ENCODE measurements around the gene ZNF536.
"Not testable (repeated sequence)": the region's sequence is repeated elsewhere in the genome, so short reads cannot be mapped to it uniquely, and the experiment has no call there.

The ZNF536 gene

GRCh38 chr19:30338041-30338456, 34.1 kb upstream of the ZNF536 start:
- Mint-ChIP-seq H3K27ac (no peak overlapping the region), H3K36me3 (no peaks in the 10 kb centered on the region), H3K4me3 (no peak overlapping the region), H3K27me3 (no peaks in the 10 kb centered on the region), H3K4me1 (no peaks in the 10 kb centered on the region), H3K9me3 (no peaks in the 10 kb centered on the region)

- no peaks in the 10 kb centered on the region for H3K27me3 Mint-ChIP-seq
- H3K9me3 Mint-ChIP-seq = no peaks in the 10 kb centered on the region
- no peak overlapping the region for H3K4me3 Mint-ChIP-seq
- no peaks in the 10 kb centered on the region for H3K36me3 Mint-ChIP-seq
- H3K4me1 Mint-ChIP-seq = no peaks in the 10 kb centered on the region
- no peak overlapping the region for H3K27ac Mint-ChIP-seq
These were observed 33.1 kb upstream of the ZNF536 start for GRCh38 chr19:30338878-30339623.

- Mint-ChIP-seq H3K27me3 (no peaks in the 10 kb centered on the region), H3K36me3 (no peaks in the 10 kb centered on the region), H3K27ac (no peak overlapping the region), H3K9me3 (no peaks in the 10 kb centered on the region), H3K4me1 (no peaks in the 10 kb centered on the region), H3K4me3 (no peak overlapping the region)
These were observed 32.3 kb upstream of the ZNF536 start for GRCh38 chr19:30339624-30340525.

- no peaks in the 10 kb centered on the region for H3K36me3 Mint-ChIP-seq
- H3K4me1 Mint-ChIP-seq = no peaks in the 10 kb centered on the region
- H3K4me3 Mint-ChIP-seq = no peak overlapping the region
- H3K27me3 Mint-ChIP-seq = no peaks in the 10 kb centered on the region
- no peaks in the 10 kb centered on the region for H3K9me3 Mint-ChIP-seq
- no peak overlapping the region for H3K27ac Mint-ChIP-seq
These were observed 31.2 kb upstream of the ZNF536 start for GRCh38 chr19:30340771-30341561.

- no peaks in the 10 kb centered on the region for H3K4me1 Mint-ChIP-seq
- H3K4me3 Mint-ChIP-seq = no peak overlapping the region
- H3K36me3 Mint-ChIP-seq = no peaks in the 10 kb centered on the region
- H3K27ac Mint-ChIP-seq = no peak overlapping the region
- no peaks in the 10 kb centered on the region for H3K9me3 Mint-ChIP-seq
- H3K27me3 Mint-ChIP-seq = no peaks in the 10 kb centered on the region
These were observed 30.5 kb upstream of the ZNF536 start for GRCh38 chr19:30341611-30342201.

- Mint-ChIP-seq H3K4me3 (no peak overlapping the region), H3K4me1 (no peaks in the 10 kb centered on the region), H3K36me3 (no peaks in the 10 kb centered on the region), H3K9me3 (no peaks in the 10 kb centered on the region), H3K27me3 (no peaks in the 10 kb centered on the region), H3K27ac (no peak overlapping the region)
These were observed 29.3 kb upstream of the ZNF536 start for GRCh38 chr19:30342901-30343300.

GRCh38 chr19:30344446-30345425, 27.4 kb upstream of the ZNF536 start:
- no peaks in the 10 kb centered on the region for H3K9me3 Mint-ChIP-seq
- H3K4me3 Mint-ChIP-seq = no peak overlapping the region
- H3K27ac Mint-ChIP-seq = no peak overlapping the region
- no peaks in the 10 kb centered on the region for H3K27me3 Mint-ChIP-seq
- no peaks in the 10 kb centered on the region for H3K4me1 Mint-ChIP-seq
- H3K36me3 Mint-ChIP-seq = no peaks in the 10 kb centered on the region

GRCh38 chr19:30345686-30346085, 26.5 kb upstream of the ZNF536 start:
- no peaks in the 10 kb centered on the region for H3K9me3 Mint-ChIP-seq
- H3K4me3 Mint-ChIP-seq = no peak overlapping the region
- no peaks in the 10 kb centered on the region for H3K36me3 Mint-ChIP-seq
- H3K27ac Mint-ChIP-seq = no peak overlapping the region
- no peaks in the 10 kb centered on the region for H3K27me3 Mint-ChIP-seq
- no peaks in the 10 kb centered on the region for H3K4me1 Mint-ChIP-seq

- not testable (repeated sequence) for H3K27me3 Mint-ChIP-seq, H3K9me3 Mint-ChIP-seq, H3K36me3 Mint-ChIP-seq, H3K27ac Mint-ChIP-seq, H3K4me3 Mint-ChIP-seq, H3K4me1 Mint-ChIP-seq
These were observed 25.7 kb upstream of the ZNF536 start for GRCh38 chr19:30346468-30346867.

GRCh38 chr19:30349131-30349730, 23.0 kb upstream of the ZNF536 start:
- Mint-ChIP-seq H3K4me1 (no peaks in the 10 kb centered on the region), H3K36me3 (no peaks in the 10 kb centered on the region), H3K9me3 (no peaks in the 10 kb centered on the region), H3K4me3 (no peak overlapping the region), H3K27ac (no peak overlapping the region), H3K27me3 (peaks cover 3% of the 10 kb centered on the region)

GRCh38 chr19:30350692-30351663, 21.2 kb upstream of the ZNF536 start:
- H3K4me1 Mint-ChIP-seq = no peaks in the 10 kb centered on the region
- H3K27ac Mint-ChIP-seq = no peak overlapping the region

GRCh38 chr19:30351774-30352173, 20.4 kb upstream of the ZNF536 start:
- no peaks in the 10 kb centered on the region for H3K4me1 Mint-ChIP-seq
- H3K27ac Mint-ChIP-seq = no peak overlapping the region
- no peaks in the 10 kb centered on the region for H3K36me3 Mint-ChIP-seq
- peaks cover 5% of the 10 kb centered on the region for H3K27me3 Mint-ChIP-seq
- H3K4me3 Mint-ChIP-seq = no peak overlapping the region
- no peaks in the 10 kb centered on the region for H3K9me3 Mint-ChIP-seq

More at GRCh38 chr19:30350692-30351663, 21.2 kb upstream of the ZNF536 start:
- H3K36me3 Mint-ChIP-seq = no peaks in the 10 kb centered on the region
- no peak overlapping the region for H3K4me3 Mint-ChIP-seq
- H3K27me3 Mint-ChIP-seq = peaks cover 5% of the 10 kb centered on the region
- H3K9me3 Mint-ChIP-seq = no peaks in the 10 kb centered on the region

GRCh38 chr19:30353394-30353945, 18.7 kb upstream of the ZNF536 start:
- Mint-ChIP-seq H3K36me3 (no peaks in the 10 kb centered on the region), H3K27ac (no peak overlapping the region), H3K4me1 (no peaks in the 10 kb centered on the region), H3K27me3 (peaks cover 5% of the 10 kb centered on the region), H3K9me3 (no peaks in the 10 kb centered on the region), H3K4me3 (no peak overlapping the region)
